ENCODE measurements around the gene DCAF11. TPM values are rescaled to one million over a fixed set of nuclear protein-coding genes. Genes with fewer than 3 reads are reported as not detected.

The DCAF11 gene
- polyA plus RNA-seq, 1 experiment = 29.7 TPM

DNA sequence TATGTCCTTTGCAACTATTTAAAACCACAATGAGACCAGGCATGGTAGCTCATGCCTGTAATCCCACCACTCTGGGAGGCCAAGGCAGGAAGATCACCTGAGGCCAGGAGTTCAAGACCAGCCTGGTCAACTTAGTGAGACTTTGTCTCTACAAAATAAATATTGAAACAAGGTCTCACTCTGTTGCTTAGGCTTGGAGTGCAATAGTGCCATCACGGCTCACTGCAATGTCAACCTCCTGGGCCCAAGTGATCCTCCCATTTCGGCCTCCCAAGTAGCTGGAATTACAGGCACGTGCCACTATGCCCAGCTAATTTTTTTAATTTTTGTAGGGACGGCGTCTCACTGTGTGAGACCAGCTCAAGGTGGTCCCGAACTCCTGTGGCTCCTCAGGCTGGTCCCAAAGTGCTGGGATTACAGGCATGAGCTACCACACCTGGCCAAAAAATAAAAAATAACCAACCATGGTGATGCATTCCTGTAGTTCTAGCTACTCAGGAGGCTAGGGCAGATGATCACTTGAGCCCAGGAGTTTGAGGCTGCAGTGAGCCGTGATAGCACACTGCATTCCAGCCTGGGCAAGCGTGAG is 14.9 kb downstream of the DCAF11 start:
- TF ChIP-seq, protein P1, sequence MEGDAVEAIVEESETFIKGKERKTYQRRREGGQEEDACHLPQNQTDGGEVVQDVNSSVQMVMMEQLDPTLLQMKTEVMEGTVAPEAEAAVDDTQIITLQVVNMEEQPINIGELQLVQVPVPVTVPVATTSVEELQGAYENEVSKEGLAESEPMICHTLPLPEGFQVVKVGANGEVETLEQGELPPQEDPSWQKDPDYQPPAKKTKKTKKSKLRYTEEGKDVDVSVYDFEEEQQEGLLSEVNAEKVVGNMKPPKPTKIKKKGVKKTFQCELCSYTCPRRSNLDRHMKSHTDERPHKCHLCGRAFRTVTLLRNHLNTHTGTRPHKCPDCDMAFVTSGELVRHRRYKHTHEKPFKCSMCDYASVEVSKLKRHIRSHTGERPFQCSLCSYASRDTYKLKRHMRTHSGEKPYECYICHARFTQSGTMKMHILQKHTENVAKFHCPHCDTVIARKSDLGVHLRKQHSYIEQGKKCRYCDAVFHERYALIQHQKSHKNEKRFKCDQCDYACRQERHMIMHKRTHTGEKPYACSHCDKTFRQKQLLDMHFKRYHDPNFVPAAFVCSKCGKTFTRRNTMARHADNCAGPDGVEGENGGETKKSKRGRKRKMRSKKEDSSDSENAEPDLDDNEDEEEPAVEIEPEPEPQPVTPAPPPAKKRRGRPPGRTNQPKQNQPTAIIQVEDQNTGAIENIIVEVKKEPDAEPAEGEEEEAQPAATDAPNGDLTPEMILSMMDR (IDR thresholded peaks at IDR 0.05; ENCODE audit: low read depth, low read length) = no peak
- Histone ChIP-seq H3K27me3 (ENCODE audit: control insufficient read depth, insufficient read depth, low read length) (no peaks in the 10 kb centered on the region), H3K4me3 (ENCODE audit: low read depth, low read length) (no peak overlapping the region), H3K27ac (ENCODE audit: low read depth, low read length) (no peak overlapping the region), H3K9me3 (ENCODE audit: control insufficient read depth, insufficient read depth, low read length) (no peaks in the 10 kb centered on the region)
- ChIA-PET POLR2A (no interaction called here), CTCF (interaction anchor here (1.7 kb wide), 1 partner anchor 167 kb away, joined by 5 read pairs; no protein-coding TSS in a partner anchor)
- no peak for DNase-seq (ENCODE audit: low read depth, low spot score)

DNA sequence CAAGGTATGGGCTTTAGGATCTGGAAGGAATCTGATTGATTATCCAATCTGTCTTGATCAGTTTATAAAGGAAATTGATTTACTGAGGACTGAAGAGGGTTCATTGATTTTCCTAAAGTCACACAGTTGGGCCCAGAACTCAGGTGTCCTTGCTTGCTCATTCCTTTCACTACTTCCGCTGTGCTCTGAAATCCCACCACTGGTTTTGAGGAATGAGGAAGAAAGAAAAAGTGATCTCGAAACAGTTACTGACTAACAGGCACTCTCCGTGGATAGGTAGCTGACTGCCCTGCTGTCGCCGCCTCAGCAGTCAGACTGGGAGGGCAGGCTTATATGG is 15.8 kb downstream of the DCAF11 start, which contains the start of gene FITM1:
Gene FITM1 (plus strand): TSS at position 280 of the 337 bp plus-strand sequence. CDS start 905 bp downstream, outside the sequence.
- H3K4me3 ChIP-seq (ENCODE audit: low read depth, low read length) = no peak within 1 kb of the TSS
- ChIA-PET POLR2A (no interaction called here), CTCF (no interaction called here)
- DNase-seq (ENCODE audit: low read depth, low spot score) = no peak
- H3K9me3 ChIP-seq (ENCODE audit: control insufficient read depth, insufficient read depth, low read length) = no peaks in the 10 kb centered on the region
- TF ChIP-seq, protein P1 (IDR thresholded peaks at IDR 0.05; ENCODE audit: low read depth, low read length) = no peak
- no peak within 1 kb of the TSS for H3K27ac ChIP-seq (ENCODE audit: low read depth, low read length)
- no peaks in the 10 kb centered on the region for H3K27me3 ChIP-seq (ENCODE audit: control insufficient read depth, insufficient read depth, low read length)

DNA sequence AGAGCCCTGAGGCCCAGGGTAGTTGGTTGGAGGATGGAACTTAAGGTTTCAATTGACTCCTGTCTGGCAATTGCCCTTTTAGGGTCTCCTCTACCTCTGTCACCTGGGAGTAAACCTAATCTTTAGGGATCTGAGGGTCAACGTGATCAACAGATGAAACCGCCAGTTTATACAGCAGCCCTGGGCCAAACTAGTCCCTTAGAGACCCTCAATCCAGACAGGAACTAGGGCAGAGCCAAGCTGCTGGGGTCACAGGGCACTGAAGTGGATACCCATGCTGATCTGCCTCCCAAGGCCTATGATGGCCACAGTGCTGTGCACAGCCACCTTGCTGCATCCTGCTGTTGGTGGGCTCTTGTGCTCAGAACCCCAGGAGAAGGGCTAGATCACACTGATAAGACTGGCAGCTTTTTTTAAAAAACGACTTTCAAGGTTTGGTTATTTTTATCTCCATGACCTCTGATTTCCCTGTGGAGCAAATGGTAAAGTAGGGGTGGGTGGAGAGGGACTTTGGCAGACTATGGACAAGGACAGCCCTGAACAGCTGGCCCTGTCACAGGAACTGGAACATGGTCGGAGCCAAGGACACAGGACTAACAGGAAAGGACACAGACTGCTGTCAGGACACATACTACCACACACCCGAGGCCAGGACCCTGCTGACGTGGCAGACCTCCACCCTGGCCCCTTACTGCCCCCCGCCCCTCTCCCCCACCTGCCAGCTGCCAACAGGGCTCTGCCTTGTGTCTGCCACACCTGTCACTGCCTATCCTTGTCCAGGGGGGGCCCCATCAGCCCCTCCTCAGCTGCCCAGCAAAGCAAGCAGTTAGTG is 16.4 kb downstream of the DCAF11 start:
- DNase-seq (ENCODE audit: low read depth, low spot score) = no peak
- Histone ChIP-seq H3K4me3 (ENCODE audit: low read depth, low read length) (no peak overlapping the region), H3K27ac (ENCODE audit: low read depth, low read length) (no peak overlapping the region), H3K27me3 (ENCODE audit: control insufficient read depth, insufficient read depth, low read length) (no peaks in the 10 kb centered on the region), H3K9me3 (ENCODE audit: control insufficient read depth, insufficient read depth, low read length) (no peaks in the 10 kb centered on the region)
- TF ChIP-seq, protein P1 (IDR thresholded peaks at IDR 0.05; ENCODE audit: low read depth, low read length) = no peak
- POLR2A ChIA-PET = no interaction called here
- CTCF ChIA-PET = no interaction called here

DNA sequence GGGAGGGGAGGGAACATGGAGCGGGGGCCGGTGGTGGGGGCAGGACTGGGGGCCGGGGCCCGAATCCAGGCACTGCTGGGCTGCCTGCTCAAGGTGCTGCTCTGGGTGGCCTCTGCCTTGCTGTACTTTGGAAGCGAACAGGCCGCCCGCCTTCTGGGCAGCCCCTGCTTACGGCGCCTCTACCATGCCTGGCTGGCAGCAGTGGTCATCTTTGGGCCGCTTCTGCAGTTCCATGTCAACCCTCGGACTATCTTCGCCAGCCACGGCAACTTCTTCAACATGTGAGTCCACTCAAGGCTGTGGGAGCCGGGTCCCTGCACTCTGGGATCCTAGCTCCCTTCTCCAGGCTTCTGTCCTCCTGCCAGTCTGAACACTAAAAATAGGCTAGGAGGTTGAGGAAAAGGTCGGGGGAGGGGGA is 17.0 kb downstream of the DCAF11 start:
- no peak overlapping the region for H3K4me3 ChIP-seq (ENCODE audit: low read depth, low read length)
- no peak for DNase-seq (ENCODE audit: low read depth, low spot score)
- ChIA-PET CTCF (no interaction called here), POLR2A (no interaction called here)
- H3K27me3 ChIP-seq (ENCODE audit: control insufficient read depth, insufficient read depth, low read length) = no peaks in the 10 kb centered on the region
- H3K9me3 ChIP-seq (ENCODE audit: control insufficient read depth, insufficient read depth, low read length) = no peaks in the 10 kb centered on the region
- H3K27ac ChIP-seq (ENCODE audit: low read depth, low read length) = no peak overlapping the region
- TF ChIP-seq, protein P1 (IDR thresholded peaks at IDR 0.05; ENCODE audit: low read depth, low read length) = no peak

DNA sequence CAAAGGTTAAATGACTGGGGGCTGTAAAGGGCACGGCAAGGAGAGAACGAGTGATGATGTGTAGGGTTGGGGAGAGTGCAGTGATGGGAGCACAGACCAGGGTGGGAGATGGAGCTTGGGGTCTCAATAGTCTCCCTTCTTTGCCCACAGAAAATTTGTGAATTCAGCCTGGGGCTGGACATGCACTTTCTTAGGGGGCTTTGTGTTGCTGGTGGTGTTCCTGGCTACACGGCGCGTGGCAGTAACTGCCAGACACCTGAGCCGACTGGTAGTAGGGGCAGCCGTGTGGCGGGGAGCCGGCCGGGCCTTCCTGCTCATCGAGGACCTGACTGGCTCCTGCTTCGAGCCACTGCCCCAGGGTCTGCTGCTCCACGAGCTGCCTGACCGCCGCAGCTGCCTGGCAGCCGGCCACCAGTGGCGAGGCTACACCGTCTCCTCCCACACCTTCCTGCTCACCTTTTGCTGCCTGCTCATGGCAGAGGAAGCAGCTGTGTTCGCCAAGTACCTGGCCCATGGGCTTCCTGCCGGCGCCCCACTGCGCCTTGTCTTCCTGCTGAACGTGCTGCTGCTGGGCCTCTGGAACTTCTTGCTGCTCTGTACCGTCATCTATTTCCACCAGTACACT is 17.6 kb downstream of the DCAF11 start:
- POLR2A ChIA-PET = no interaction called here
- Histone ChIP-seq H3K27ac (ENCODE audit: low read depth, low read length) (no peak overlapping the region), H3K9me3 (ENCODE audit: control insufficient read depth, insufficient read depth, low read length) (no peaks in the 10 kb centered on the region), H3K4me3 (ENCODE audit: low read depth, low read length) (no peak overlapping the region), H3K27me3 (ENCODE audit: control insufficient read depth, insufficient read depth, low read length) (no peaks in the 10 kb centered on the region)
- TF ChIP-seq, protein P1 (IDR thresholded peaks at IDR 0.05; ENCODE audit: low read depth, low read length) = no peak
- CTCF ChIA-PET = no interaction called here
- no peak for DNase-seq (ENCODE audit: low read depth, low spot score)
